Measurements from ENCODE around the gene PMS1. TPM values are rescaled to one million over a fixed set of nuclear protein-coding genes. Genes with fewer than 3 reads are reported as not detected.

PMS1 gene
- total RNA-seq, 4 donors from 2014 or later = 11.4 to 22.9 (median 14.4) TPM

- H3K36me3 ChIP-seq = peaks cover 0 to 44% of the 10 kb centered on the region in 2 donors
- ATAC-seq = no peak
- H3K4me3 ChIP-seq = no peak overlapping the region
- no peak for TF ChIP-seq POLR2A (IDR thresholded peaks at IDR 0.05)
- TF ChIP-seq CTCF (IDR thresholded peaks at IDR 0.05) = no peak
- no peak for TF ChIP-seq POLR2AphosphoS5 (IDR thresholded peaks at IDR 0.05)
- TF ChIP-seq EP300 (IDR thresholded peaks at IDR 0.05) = no peak
- no peak overlapping the region for H3K27ac ChIP-seq
- no peaks in the 10 kb centered on the region for H3K4me1 ChIP-seq
- no peaks in the 10 kb centered on the region for H3K9me3 ChIP-seq
- WGBS, 2 donors (ENCODE audit: low coverage in 1 of 2) = 38 to 53% methylated on average over 1 of the region's 1 CpG
- H3K27me3 ChIP-seq = no peaks in the 10 kb centered on the region
Measured at GRCh38 chr2:189851174-189851826, 67.0 kb downstream of the PMS1 start.

GRCh38 chr2:189854187-189854586 lies 69.9 kb downstream of the PMS1 start:
- H3K27ac ChIP-seq = no peak overlapping the region
- no peak overlapping the region for H3K4me3 ChIP-seq
- H3K36me3 ChIP-seq = peaks cover 0 to 24% of the 10 kb centered on the region in 2 donors
- no peak for ATAC-seq
- no peaks in the 10 kb centered on the region for H3K27me3 ChIP-seq
- 79 to 82% methylated on average over 3 of the region's 3 CpGs for WGBS, 2 donors (ENCODE audit: low coverage in 1 of 2)
- H3K9me3 ChIP-seq = no peaks in the 10 kb centered on the region
- no peaks in the 10 kb centered on the region for H3K4me1 ChIP-seq
- no peak for TF ChIP-seq POLR2AphosphoS5 (IDR thresholded peaks at IDR 0.05)
- TF ChIP-seq EP300 (IDR thresholded peaks at IDR 0.05) = no peak
- no peak for TF ChIP-seq CTCF (IDR thresholded peaks at IDR 0.05)
- TF ChIP-seq POLR2A (IDR thresholded peaks at IDR 0.05) = no peak

- no peaks in the 10 kb centered on the region for H3K4me1 ChIP-seq
- no peaks in the 10 kb centered on the region for H3K27me3 ChIP-seq
- 86 to 94% methylated on average over 3 of the region's 3 CpGs for WGBS, 2 donors (ENCODE audit: low coverage in 1 of 2)
- peaks cover 0 to 24% of the 10 kb centered on the region in 2 donors for H3K36me3 ChIP-seq
- H3K4me3 ChIP-seq = no peak overlapping the region
- H3K9me3 ChIP-seq = no peaks in the 10 kb centered on the region
- no peak for TF ChIP-seq EP300 (IDR thresholded peaks at IDR 0.05)
- no peak for TF ChIP-seq POLR2A (IDR thresholded peaks at IDR 0.05)
- no peak for TF ChIP-seq CTCF (IDR thresholded peaks at IDR 0.05)
- no peak for TF ChIP-seq POLR2AphosphoS5 (IDR thresholded peaks at IDR 0.05)
- no peak for ATAC-seq
- no peak overlapping the region for H3K27ac ChIP-seq
Measured at GRCh38 chr2:189854940-189855339, 70.7 kb downstream of the PMS1 start.

GRCh38 chr2:189858291-189858690 lies 74.0 kb downstream of the PMS1 start:
- Histone ChIP-seq H3K4me1 (no peaks in the 10 kb centered on the region), H3K27ac (no peak overlapping the region), H3K36me3 (peaks cover 0 to 24% of the 10 kb centered on the region in 2 donors), H3K27me3 (no peaks in the 10 kb centered on the region), H3K9me3 (no peaks in the 10 kb centered on the region), H3K4me3 (no peak overlapping the region)
- no peak for ATAC-seq
- 11 to 47% methylated on average over 1 of the region's 1 CpG for WGBS, 2 donors (ENCODE audit: low coverage in 1 of 2)
- TF ChIP-seq CTCF (IDR thresholded peaks at IDR 0.05) (no peak), POLR2A (IDR thresholded peaks at IDR 0.05) (no peak), POLR2AphosphoS5 (IDR thresholded peaks at IDR 0.05) (no peak), EP300 (IDR thresholded peaks at IDR 0.05) (no peak)

GRCh38 chr2:189860161-189860560 lies 75.9 kb downstream of the PMS1 start:
- Histone ChIP-seq H3K36me3 (peaks cover 0 to 15% of the 10 kb centered on the region in 2 donors), H3K4me1 (no peaks in the 10 kb centered on the region), H3K4me3 (no peak overlapping the region), H3K27me3 (no peaks in the 10 kb centered on the region), H3K27ac (no peak overlapping the region), H3K9me3 (no peaks in the 10 kb centered on the region)
- TF ChIP-seq POLR2A (IDR thresholded peaks at IDR 0.05) (no peak), CTCF (IDR thresholded peaks at IDR 0.05) (no peak), EP300 (IDR thresholded peaks at IDR 0.05) (no peak), POLR2AphosphoS5 (IDR thresholded peaks at IDR 0.05) (no peak)
- no peak for ATAC-seq

Measured in gastroesophageal sphincter (tissue), 4 donors.